ENCODE results near the gene ACP1.
A peak's percentile ranks its signal among the peaks of the same experiment; 100 is the strongest.

Gene ACP1

GRCh38 chr2:264493-265468, at the start of gene ACP1:
Gene ACP1, plus strand, starts transcription at chr2:264947. Its CDS starts 18 bp downstream, at chr2:264965.
- peak; percentile 70 for DNase-seq (ENCODE audit: low read depth)

GRCh38 chr2:216068-216467, 48.7 kb upstream of the ACP1 start:
- DNase-seq (ENCODE audit: low read depth), result no peak

- no peak for DNase-seq (ENCODE audit: low read depth)
Measured at GRCh38 chr2:223451-223850, 41.3 kb upstream of the ACP1 start.

- no peak for DNase-seq (ENCODE audit: low read depth)
Measured at GRCh38 chr2:223971-224760, 40.6 kb upstream of the ACP1 start.

- no peak for DNase-seq (ENCODE audit: low read depth)
Measured at GRCh38 chr2:228115-228514, 36.6 kb upstream of the ACP1 start.

- DNase-seq (ENCODE audit: low read depth), result no peak
Measured at GRCh38 chr2:228518-229278, 36.0 kb upstream of the ACP1 start.

- no peak for DNase-seq (ENCODE audit: low read depth)
Measured at GRCh38 chr2:231521-232185, 33.1 kb upstream of the ACP1 start.

- no peak for DNase-seq (ENCODE audit: low read depth)
Measured at GRCh38 chr2:233030-233429, 31.7 kb upstream of the ACP1 start.

GRCh38 chr2:234421-234820, 30.3 kb upstream of the ACP1 start:
- no peak for DNase-seq (ENCODE audit: low read depth)

GRCh38 chr2:236993-237539, 27.7 kb upstream of the ACP1 start:
- DNase-seq (ENCODE audit: low read depth), result no peak

GRCh38 chr2:237878-238277, 26.9 kb upstream of the ACP1 start:
- DNase-seq (ENCODE audit: low read depth), result no peak

- no peak for DNase-seq (ENCODE audit: low read depth)
Measured at GRCh38 chr2:238431-238830, 26.3 kb upstream of the ACP1 start.

- DNase-seq (ENCODE audit: low read depth), result no peak
Measured at GRCh38 chr2:238869-239268, 25.9 kb upstream of the ACP1 start.

GRCh38 chr2:244547-244946, 20.2 kb upstream of the ACP1 start:
- DNase-seq (ENCODE audit: low read depth), result no peak

GRCh38 chr2:246489-247144, 18.1 kb upstream of the ACP1 start:
- peak; percentile 28 for DNase-seq (ENCODE audit: low read depth)

GRCh38 chr2:248724-249123, 16.0 kb upstream of the ACP1 start:
- DNase-seq (ENCODE audit: low read depth), result no peak

GRCh38 chr2:249538-250042, 15.2 kb upstream of the ACP1 start:
- DNase-seq (ENCODE audit: low read depth), result no peak

GRCh38 chr2:252001-252602, 12.6 kb upstream of the ACP1 start:
- no peak for DNase-seq (ENCODE audit: low read depth)

- DNase-seq (ENCODE audit: low read depth), result no peak
Measured at GRCh38 chr2:253202-253638, 11.5 kb upstream of the ACP1 start.

GRCh38 chr2:254241-254640, 10.5 kb upstream of the ACP1 start:
- DNase-seq (ENCODE audit: low read depth), result no peak
